ENCODE results near the gene PHACTR2.

GRCh38 chr6:143872201-143872600 lies 194.4 kb downstream of the PHACTR2 start:
- TF ChIP-seq, protein P1, sequence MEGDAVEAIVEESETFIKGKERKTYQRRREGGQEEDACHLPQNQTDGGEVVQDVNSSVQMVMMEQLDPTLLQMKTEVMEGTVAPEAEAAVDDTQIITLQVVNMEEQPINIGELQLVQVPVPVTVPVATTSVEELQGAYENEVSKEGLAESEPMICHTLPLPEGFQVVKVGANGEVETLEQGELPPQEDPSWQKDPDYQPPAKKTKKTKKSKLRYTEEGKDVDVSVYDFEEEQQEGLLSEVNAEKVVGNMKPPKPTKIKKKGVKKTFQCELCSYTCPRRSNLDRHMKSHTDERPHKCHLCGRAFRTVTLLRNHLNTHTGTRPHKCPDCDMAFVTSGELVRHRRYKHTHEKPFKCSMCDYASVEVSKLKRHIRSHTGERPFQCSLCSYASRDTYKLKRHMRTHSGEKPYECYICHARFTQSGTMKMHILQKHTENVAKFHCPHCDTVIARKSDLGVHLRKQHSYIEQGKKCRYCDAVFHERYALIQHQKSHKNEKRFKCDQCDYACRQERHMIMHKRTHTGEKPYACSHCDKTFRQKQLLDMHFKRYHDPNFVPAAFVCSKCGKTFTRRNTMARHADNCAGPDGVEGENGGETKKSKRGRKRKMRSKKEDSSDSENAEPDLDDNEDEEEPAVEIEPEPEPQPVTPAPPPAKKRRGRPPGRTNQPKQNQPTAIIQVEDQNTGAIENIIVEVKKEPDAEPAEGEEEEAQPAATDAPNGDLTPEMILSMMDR (IDR thresholded peaks at IDR 0.05): no peak
- no peak for TF ChIP-seq POLR2A (IDR thresholded peaks at IDR 0.05)
- no peak for TF ChIP-seq EP300 (IDR thresholded peaks at IDR 0.05)

Measured in gastroesophageal sphincter (tissue), 3 donors.